ENCODE measurements around the gene RIPOR2. TPM values are rescaled to one million over a fixed set of nuclear protein-coding genes. Genes with fewer than 3 reads are reported as not detected.
A peak's percentile ranks its signal among the peaks of the same experiment; 100 is the strongest.

Gene RIPOR2
- total and polyA plus RNA-seq, 2 of the 13 experiments (the other 11 are each of a cell fraction or from before 2014, with no cell fraction given) = 0.02 to 0.05 TPM

GRCh38 chr6:24824142-24824938, 111.4 kb downstream of the RIPOR2 start (continued):
- TF ChIP-seq ZNF83 (CRISPR knock-in tag; IDR thresholded peaks at IDR 0.05; ENCODE audit: borderline replicate concordance) = no peak
- no peak for TF ChIP-seq SYNCRIP (IDR thresholded peaks at IDR 0.05; ENCODE audit: insufficient read depth, low read depth, low read length)
- TF ChIP-seq HOXA7 (CRISPR knock-in tag; IDR thresholded peaks at IDR 0.05) = no peak
- no peak for TF ChIP-seq HHEX (CRISPR knock-in tag; IDR thresholded peaks at IDR 0.05)
- TF ChIP-seq PHF5A (CRISPR knock-in tag; IDR thresholded peaks at IDR 0.05; ENCODE audit: low read depth, unreplicated experiment) = no peak
- no peak for TF ChIP-seq RBM39 (IDR thresholded peaks at IDR 0.05; ENCODE audit: low read depth, low read length, poor library complexity, severe bottlenecking)
- no peak for TF ChIP-seq IRF1 (CRISPR knock-in tag; IDR thresholded peaks at IDR 0.05; ENCODE audit: low read depth)
- TF ChIP-seq ZNF513 (CRISPR knock-in tag; conservative IDR thresholded peaks at IDR 0.05) = no peak
- TF ChIP-seq ARID5B (CRISPR knock-in tag; IDR thresholded peaks at IDR 0.05) = peak; percentile 69
- TF ChIP-seq BCL6 (CRISPR knock-in tag; IDR thresholded peaks at IDR 0.05) = 0 out of 2 replicates have a peak, but pooled peaks have one; percentile 48
- TF ChIP-seq ZNF205 (CRISPR knock-in tag; IDR thresholded peaks at IDR 0.05) = no peak
- TF ChIP-seq HOXA3 (CRISPR knock-in tag; IDR thresholded peaks at IDR 0.05) = peak; percentile 37; the same call in 1 of the 2 replicates
- TF ChIP-seq FOXA1 (IDR thresholded peaks at IDR 0.05) = no peak
- peak; percentile 68 for TF ChIP-seq FOXA1 (CRISPR knock-in tag; IDR thresholded peaks at IDR 0.05)
- TF ChIP-seq PAX8 (CRISPR knock-in tag; IDR thresholded peaks at IDR 0.05; ENCODE audit: borderline replicate concordance) = no peak
- no peak for TF ChIP-seq ZBTB44 (CRISPR knock-in tag; IDR thresholded peaks at IDR 0.05)
- TF ChIP-seq TMF1 (CRISPR knock-in tag; IDR thresholded peaks at IDR 0.05; ENCODE audit: low read depth) = no peak
- TF ChIP-seq HMG20A (CRISPR knock-in tag; IDR thresholded peaks at IDR 0.05; ENCODE audit: borderline replicate concordance) = peak; percentile 51; the same call in 1 of the 2 replicates
- no peak for TF ChIP-seq ZNF879 (CRISPR knock-in tag; IDR thresholded peaks at IDR 0.05)
- no peak for TF ChIP-seq ZNF335 (CRISPR knock-in tag; IDR thresholded peaks at IDR 0.05)
- TF ChIP-seq POGZ (CRISPR knock-in tag; IDR thresholded peaks at IDR 0.05) = peak; percentile 69; the same call in 1 of the 2 replicates
- TF ChIP-seq E2F5 (CRISPR knock-in tag; conservative IDR thresholded peaks at IDR 0.05) = no peak
